ENCODE results near the gene EYA2. TPM values are rescaled to one million over a fixed set of nuclear protein-coding genes. Genes with fewer than 3 reads are reported as not detected.

The EYA2 gene
- total and polyA plus RNA-seq, 2 of the 4 experiments (the other 2 are of a cell fraction), result 2.3 to 5.4 TPM

GRCh38 chr20:47019121-47019824 is 124.6 kb downstream of the EYA2 start:
- no peak overlapping the region for H3K23ac ChIP-seq (ENCODE audit: low read depth, low read length)
- H3K9me1 ChIP-seq (ENCODE audit: insufficient read depth, low read length), result peaks cover 6% of the 10 kb centered on the region
- CTCF ChIA-PET, result interaction anchor here (0.6 to 1.1 kb wide), 4 partner anchors 10 to 265 kb away, joined by 3 to 4 read pairs (median 4); no protein-coding TSS in a partner anchor
- peak overlapping the region; percentile 73; the same call in 1 of the 2 replicates for H3K27ac ChIP-seq (ENCODE audit: insufficient read depth, low read length)
- peak; percentile 87 for ATAC-seq (ENCODE audit: low read depth)
- peak overlapping the region; percentile 53; the same call in 1 of the 2 replicates for H3K18ac ChIP-seq (ENCODE audit: low read depth, low read length)
- peaks cover 11% of the 10 kb centered on the region; the same call in 1 of the 2 replicates for H3K4me1 ChIP-seq (ENCODE audit: control insufficient read depth, insufficient read depth, low read length)
- peak overlapping the region; percentile 24 for H4K91ac ChIP-seq (ENCODE audit: insufficient read depth, low read depth, low read length)
- intact Hi-C loops (cut with micrococcal nuclease), result no loop called here
- H3K79me1 ChIP-seq (ENCODE audit: low read depth in 1 of 2, low read length in 2 of 2), result no peaks in the 10 kb centered on the region
- POLR2A ChIA-PET (ENCODE audit: unreplicated experiment), result no interaction called here
- H2BK5ac ChIP-seq (ENCODE audit: low read depth, low read length, poor library complexity, severe bottlenecking), result peak overlapping the region; percentile 49
- in situ Hi-C loops (cut with MboI; ENCODE audit: low sequenced_read_pairs), result loop anchor here (25.0 kb wide), 1 partner anchor 257 kb away; no protein-coding TSS in a partner anchor
- BruUV-seq (replicated peaks), result no TSS peak
- no peak overlapping the region for H3K4me3 ChIP-seq (ENCODE audit: insufficient read depth, low read depth, low read length)
- H2BK15ac ChIP-seq (ENCODE audit: low read depth, low read length), result peak overlapping the region; percentile 52; the same call in 1 of the 3 replicates
- no peak overlapping the region; the same call in none of the 2 replicates for H2AK5ac ChIP-seq (ENCODE audit: low read depth, low read length)
- peak overlapping the region; percentile 60 for H2BK120ac ChIP-seq (ENCODE audit: low read depth, low read length)
- H4K20me1 ChIP-seq (ENCODE audit: insufficient read depth, low read length), result no peaks in the 10 kb centered on the region
- WGBS, 2 experiments (ENCODE audit: extremely low coverage in 2 of 2, insufficient read length in 1 of 2), result 20% methylated on average over 2 of the region's 7 CpGs; no CpG with 5 or more reads in 1 of the 2 experiments
- H3K9me3 ChIP-seq (ENCODE audit: control insufficient read depth, insufficient read depth, low read length), result no peaks in the 10 kb centered on the region
- peak overlapping the region in 1 of 2 experiments; percentile 17; a peak in 1 of 4 replicates for H4K8ac ChIP-seq (ENCODE audit: low read depth in 2 of 2, low read length in 2 of 2)
- peak overlapping the region; percentile 60 for H3K4ac ChIP-seq (ENCODE audit: low read depth, low read length)
- peak overlapping the region; percentile 26; the same call in 1 of the 2 replicates for H3K14ac ChIP-seq (replicated peaks; ENCODE audit: low read depth, low read length)
- H3K27me3 ChIP-seq (ENCODE audit: control insufficient read depth, insufficient read depth, low read length), result no peaks in the 10 kb centered on the region
- TF ChIP-seq RAD21 (IDR thresholded peaks at IDR 0.05; ENCODE audit: low read length), result no peak
- TF ChIP-seq MAFK (IDR thresholded peaks at IDR 0.05; ENCODE audit: low read depth, low read length), result peak; percentile 46
- TF ChIP-seq CEBPB (IDR thresholded peaks at IDR 0.05; ENCODE audit: low read depth, low read length), result 0 out of 2 replicates have a peak, but pooled peaks have one; percentile 31
- TF ChIP-seq MXI1 (IDR thresholded peaks at IDR 0.05; ENCODE audit: borderline replicate concordance, low read depth, low read length), result peak; percentile 27; the same call in 1 of the 2 replicates
- no peak overlapping the region for H3K56ac ChIP-seq (ENCODE audit: extremely low read depth, insufficient read depth, low read length)
- DNase-seq, result peak; percentile 94
- H2BK20ac ChIP-seq (ENCODE audit: low read depth, low read length), result peak overlapping the region; percentile 59; the same call in 1 of the 2 replicates
- H2AFZ ChIP-seq (replicated peaks; ENCODE audit: low read length, poor library complexity), result no peak overlapping the region
- no peaks in the 10 kb centered on the region for H3K36me3 ChIP-seq (ENCODE audit: control insufficient read depth, insufficient read depth, low read length)
- H3K9ac ChIP-seq (ENCODE audit: low read depth, low read length), result no peak overlapping the region
- no peak overlapping the region for H2AK9ac ChIP-seq (replicated peaks; ENCODE audit: low read depth, low read length, poor library complexity)
- H3K4me2 ChIP-seq (ENCODE audit: low read depth, low read length), result peak overlapping the region; percentile 22; the same call in 1 of the 2 replicates
- peak overlapping the region; percentile 10; the same call in 1 of the 2 replicates for H4K5ac ChIP-seq (ENCODE audit: low read depth, low read length)
- dilution Hi-C loops (cut with HindIII; ENCODE audit: low sequenced_read_pairs, unreplicated experiment), result no loop called here

All from IMR-90 (cell line).